Heart left ventricle (tissue), 13 donors: ENCODE results near the gene CTXND1.
"Not testable (repeated sequence)": the region's sequence is repeated elsewhere in the genome, so short reads cannot be mapped to it uniquely, and the experiment has no call there.

ENCODE experiments used
- POLR2A ChIP-seq, 2 donors: fragments of 450-650 bp; IDR thresholded peaks; one replicate each; pipeline ENCODE4 v1.6.1; 2017; ENCODE audit warnings: antibody characterized with exemption in 2 of 2, mild to moderate bottlenecking in 2 of 2, moderate library complexity in 2 of 2
- TF ChIP-seq, protein P1 (sequence below), 12 donors: fragments of 200-600 bp; sonication (generic) in 4 of 12; IDR thresholded peaks; one replicate each; pipeline versions ENCODE4 v1.5.0 to v1.8.0; 2018 to 2022; ENCODE audit warnings: antibody characterized with exemption in 12 of 12, mild to moderate bottlenecking in 5 of 12
- donor health status: ischemic (EF 13 %, LVEDD 7.1; RV severe dilation, severe dysfunction).
- donor health status: DM: no; HTN: yes; CAD: no.
- donor health status: DM: no; HTN: no; CAD: no.
- donor health status: ischemic (EF 25% LVEDD 6.9; RV normal size, moderate dysfunction).
- donor health status: ischemic (EF 25% LVEDD 5.7; RV mildly dilated, moderate dysfunction).
- donor health status: ischemic (EF 35%, LVEDD 5.7; RV mildly dilated, moderate dysfunction).
- donor health status: nonischemic (EF 11% LVEDD 7.7; RV severe dilation, severe dysfunction).
- donor health status: DM: yes; HTN: yes; CAD: no.
- donor health status: PGD.
- donor health status: ischemic (EF 29% LVEDD 5.4; RV normal size, mild dysfunction).
- donor health status: nonischemic (EF 23%, LVEDD 6.1; RV moderate dilation, normal function).

DNA sequence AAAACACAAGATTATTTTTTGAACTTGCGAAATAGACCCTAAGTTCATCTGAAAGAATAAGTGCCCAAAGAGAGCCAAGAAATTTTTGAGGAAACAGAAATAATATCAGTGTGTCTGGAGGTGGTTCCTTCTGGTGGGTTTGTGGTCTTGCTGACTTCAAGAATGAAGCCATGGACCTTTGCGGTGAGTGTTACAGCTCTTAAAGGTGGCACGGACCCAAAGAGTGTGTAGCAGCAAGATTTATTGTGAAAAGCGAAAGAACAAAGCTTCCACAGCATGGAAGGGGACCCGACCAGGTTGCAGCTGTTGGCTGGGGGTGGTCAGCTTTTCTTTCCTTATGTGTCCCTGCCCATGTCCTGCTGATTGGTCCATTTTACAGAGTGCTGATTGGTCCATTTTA, 38.9 kb upstream of the CTXND1 start:
- TF ChIP-seq, protein P1, sequence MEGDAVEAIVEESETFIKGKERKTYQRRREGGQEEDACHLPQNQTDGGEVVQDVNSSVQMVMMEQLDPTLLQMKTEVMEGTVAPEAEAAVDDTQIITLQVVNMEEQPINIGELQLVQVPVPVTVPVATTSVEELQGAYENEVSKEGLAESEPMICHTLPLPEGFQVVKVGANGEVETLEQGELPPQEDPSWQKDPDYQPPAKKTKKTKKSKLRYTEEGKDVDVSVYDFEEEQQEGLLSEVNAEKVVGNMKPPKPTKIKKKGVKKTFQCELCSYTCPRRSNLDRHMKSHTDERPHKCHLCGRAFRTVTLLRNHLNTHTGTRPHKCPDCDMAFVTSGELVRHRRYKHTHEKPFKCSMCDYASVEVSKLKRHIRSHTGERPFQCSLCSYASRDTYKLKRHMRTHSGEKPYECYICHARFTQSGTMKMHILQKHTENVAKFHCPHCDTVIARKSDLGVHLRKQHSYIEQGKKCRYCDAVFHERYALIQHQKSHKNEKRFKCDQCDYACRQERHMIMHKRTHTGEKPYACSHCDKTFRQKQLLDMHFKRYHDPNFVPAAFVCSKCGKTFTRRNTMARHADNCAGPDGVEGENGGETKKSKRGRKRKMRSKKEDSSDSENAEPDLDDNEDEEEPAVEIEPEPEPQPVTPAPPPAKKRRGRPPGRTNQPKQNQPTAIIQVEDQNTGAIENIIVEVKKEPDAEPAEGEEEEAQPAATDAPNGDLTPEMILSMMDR (IDR thresholded peaks at IDR 0.05): not testable (repeated sequence)
- TF ChIP-seq POLR2A (IDR thresholded peaks at IDR 0.05): not testable (repeated sequence)
